ENCODE measurements around the gene DCUN1D2.
"Not testable (repeated sequence)": the region's sequence is repeated elsewhere in the genome, so short reads cannot be mapped to it uniquely, and the experiment has no call there.

DCUN1D2 gene

GRCh38 chr13:113443991-113444390, 46.5 kb downstream of the DCUN1D2 start:
- DNase-seq = no peak

- DNase-seq = no peak
Observed at GRCh38 chr13:113442985-113443362, 47.5 kb downstream of the DCUN1D2 start.

GRCh38 chr13:113442354-113442984, 48.0 kb downstream of the DCUN1D2 start:
- no peak for DNase-seq

GRCh38 chr13:113441661-113442060, 48.9 kb downstream of the DCUN1D2 start:
- no peak for DNase-seq

- DNase-seq = no peak
Observed at GRCh38 chr13:113437408-113438010, 53.0 kb downstream of the DCUN1D2 start.

GRCh38 chr13:113436866-113437265, 53.6 kb downstream of the DCUN1D2 start:
- not testable (repeated sequence) for DNase-seq

- DNase-seq = not testable (repeated sequence)
Observed at GRCh38 chr13:113435907-113436306, 54.6 kb downstream of the DCUN1D2 start.

GRCh38 chr13:113433391-113433916, 57.1 kb downstream of the DCUN1D2 start:
- no peak for DNase-seq

- no peak for DNase-seq
Observed at GRCh38 chr13:113432506-113433270, 57.8 kb downstream of the DCUN1D2 start.

GRCh38 chr13:113431171-113431570, 59.3 kb downstream of the DCUN1D2 start:
- no peak for DNase-seq

- DNase-seq = no peak
Observed at GRCh38 chr13:113430378-113431110, 60.0 kb downstream of the DCUN1D2 start.

GRCh38 chr13:113429608-113429985, 60.9 kb downstream of the DCUN1D2 start:
- DNase-seq = no peak

GRCh38 chr13:113428871-113429607, 61.5 kb downstream of the DCUN1D2 start:
- no peak for DNase-seq

GRCh38 chr13:113428469-113428865, 62.0 kb downstream of the DCUN1D2 start:
- DNase-seq = no peak

- DNase-seq = no peak
Observed at GRCh38 chr13:113427562-113428468, 62.7 kb downstream of the DCUN1D2 start.

- no peak for DNase-seq
Observed at GRCh38 chr13:113426591-113426986, 63.9 kb downstream of the DCUN1D2 start.

- DNase-seq = no peak
Observed at GRCh38 chr13:113425941-113426590, 64.4 kb downstream of the DCUN1D2 start.

GRCh38 chr13:113423520-113424163, 66.9 kb downstream of the DCUN1D2 start:
- no peak for DNase-seq

- DNase-seq = no peak
Observed at GRCh38 chr13:113422807-113423519, 67.5 kb downstream of the DCUN1D2 start.

Measured in activated CD4-positive, alpha-beta T cell treated with anti-CD3 and anti-CD28 coated beads, Interleukin-2, amount 50 U/mL, for 48 hours (primary cell).